B cell (primary cell): ENCODE measurements around the gene GAL. TPM values are rescaled to one million over a fixed set of nuclear protein-coding genes. Genes with fewer than 3 reads are reported as not detected.

ENCODE experiments used
- ATAC-seq: fragments of 200-7000 bp; cut with Tn5 transposase; one replicate; pipeline ENCODE4 v1.10.0; 2021; ENCODE audit warnings: low read depth, mild to moderate bottlenecking, moderate number of reproducible peaks, moderate library complexity
- CTCF ChIA-PET: fragments of 350-600 bp; sonication (Branson Sonifier 250); formaldehyde crosslinking; loops from one replicate; lab custom pipeline; 2021; ENCODE audit warnings: antibody characterized with exemption, inconsistent platforms; lab: Charles Lee
- POLR2A ChIA-PET: fragments of 350-600 bp; sonication (Branson Sonifier 250); formaldehyde crosslinking; loops from one replicate; lab custom pipeline; 2021; ENCODE audit warnings: antibody characterized with exemption; lab: Charles Lee
- DNase-seq: peaks from one replicate; pipeline ENCODE4 v3.0.0; 2013
- H2AFZ ChIP-seq: 2 replicates; pipeline ENCODE4 v1.6.1; 2012; ENCODE audit warnings: mild to moderate bottlenecking, low read depth, low read length; ENCODE audit not compliant: insufficient read depth, poor library complexity, severe bottlenecking
- H3K27ac ChIP-seq, 2 donors: 1 replicate in 1 of 2; 2 replicates in 1 of 2; pipeline ENCODE4 v1.5.1; 2012 to 2013; ENCODE audit warnings: low read length in 2 of 2, mild to moderate bottlenecking in 2 of 2, moderate library complexity in 1 of 2
- H3K27me3 ChIP-seq, 4 experiments: fragments of 200-600 bp in 1 of 4; sonication (generic) in 1 of 4; replicated peaks in 1 of 4; 1 replicate in 2 of 4; 2 replicates in 2 of 4; pipeline versions ENCODE4 v1.6.1 to v1.7.0; 2013 to 2016; ENCODE audit warnings: low read length in 3 of 4, mild to moderate bottlenecking in 2 of 4, mixed read lengths in 1 of 4, moderate library complexity in 1 of 4; ENCODE audit not compliant: insufficient read depth in 4 of 4, control insufficient read depth in 3 of 4; ENCODE audit errors: control extremely low read depth in 1 of 4
- H3K36me3 ChIP-seq, 2 experiments: replicated peaks in 1 of 2; 1 replicate in 1 of 2; 2 replicates in 1 of 2; pipeline versions ENCODE4 v1.6.1 to v1.7.1; 2013; ENCODE audit warnings: low read length in 1 of 2; ENCODE audit not compliant: insufficient read depth in 2 of 2, control insufficient read depth in 1 of 2; ENCODE audit errors: control extremely low read depth in 1 of 2, extremely low read depth in 1 of 2
- H3K4me1 ChIP-seq, 2 donors: fragments of 200-600 bp in 1 of 2; sonication (generic) in 1 of 2; 1 replicate in 1 of 2; 2 replicates in 1 of 2; pipeline versions ENCODE4 v1.5.1 to v1.6.1; 2013 to 2017; ENCODE audit warnings: low read length in 2 of 2; ENCODE audit not compliant: control insufficient read depth in 2 of 2, insufficient read depth in 2 of 2
- H3K4me2 ChIP-seq: replicated peaks from 2 replicates; pipeline ENCODE3; 2012; ENCODE audit warnings: mild to moderate bottlenecking, low read depth, low read length; ENCODE audit not compliant: poor library complexity, severe bottlenecking
- H3K4me3 ChIP-seq, 5 experiments: fragments of 200-600 bp in 1 of 5; sonication (generic) in 1 of 5; 1 replicate in 3 of 5; 2 replicates in 2 of 5; pipeline versions ENCODE4 v1.5.1 to v1.7.0; 2011 to 2016; ENCODE audit warnings: low read length in 4 of 5, mild to moderate bottlenecking in 4 of 5, low read depth in 2 of 5, control low read depth in 1 of 5, moderate library complexity in 1 of 5; ENCODE audit not compliant: insufficient read depth in 1 of 5; ENCODE audit errors: control extremely low read depth in 1 of 5, extremely low read depth in 1 of 5
- H3K79me2 ChIP-seq: fragments of 200-600 bp; sonication (generic); one replicate; pipeline ENCODE4 v1.6.0; 2016; ENCODE audit warnings: low read length; ENCODE audit not compliant: control insufficient read depth, insufficient read depth
- H3K9ac ChIP-seq: fragments of 200-600 bp; sonication (generic); 2 replicates; pipeline ENCODE4 v1.6.1; 2017; ENCODE audit warnings: mild to moderate bottlenecking, low read length, moderate library complexity
- H3K9me3 ChIP-seq, 3 donors: one replicate each; pipeline versions ENCODE4 v1.6.1 to v1.7.1; 2013; ENCODE audit warnings: low read length in 2 of 3; ENCODE audit not compliant: control insufficient read depth in 2 of 3, insufficient read depth in 1 of 3; ENCODE audit errors: control extremely low read depth in 1 of 3
- H4K20me1 ChIP-seq: 2 replicates; pipeline ENCODE4 v1.6.0; 2012; ENCODE audit warnings: mild to moderate bottlenecking, low read length; ENCODE audit not compliant: insufficient read depth, control insufficient read depth, poor library complexity, severe bottlenecking
- H3K27ac Mint-ChIP-seq: one replicate; pipeline ENCODE4 v1.8.0; 2021; ENCODE audit warnings: mixed read lengths
- H3K27me3 Mint-ChIP-seq: one replicate; pipeline ENCODE4 v1.8.0; 2021; ENCODE audit warnings: mixed read lengths
- H3K4me1 Mint-ChIP-seq: one replicate; pipeline ENCODE4 v1.8.0; 2021; ENCODE audit warnings: mixed read lengths
- H3K4me3 Mint-ChIP-seq: one replicate; pipeline ENCODE4 v1.8.0; 2021; ENCODE audit warnings: mixed read lengths
- H3K9me3 Mint-ChIP-seq: one replicate; pipeline ENCODE4 v1.8.0; 2022; ENCODE audit warnings: mixed read lengths; ENCODE audit not compliant: insufficient read depth
- EZH2 ChIP-seq: IDR thresholded peaks from 2 replicates; pipeline ENCODE4 v1.6.1; 2012; ENCODE audit warnings: borderline replicate concordance, low read depth, mild to moderate bottlenecking, moderate library complexity, low read length; ENCODE audit not compliant: insufficient read depth, poor library complexity, severe bottlenecking
- WGBS: methylation state at CpG from one replicate; pipeline ENCODE4 v1.1.5; 2013; ENCODE audit warnings: missing lambda C conversion rate; ENCODE audit not compliant: insufficient coverage; 5-methylcytosine and 5-hydroxymethylcytosine counted together
- intact Hi-C: fragments of 100-400 bp; cut with micrococcal nuclease; formaldehyde crosslinking; loops from one replicate; pipeline ENCODE4 v1.10.0; 2022
- polyA plus RNA-seq: library from polyadenylated mRNA; depleted of rRNA; stranded (reverse); fragments of >200 nt; gene quantifications from 2 replicates; pipeline ENCODE4 v1.2.3, GENCODE V29; 2012
- total RNA-seq, 2 donors: library from RNA; stranded (reverse); fragments of 120-200 nt in 1 of 2; gene quantifications; 1 replicate in 1 of 2; 2 replicates in 1 of 2; pipeline versions ENCODE4 v1.2.3 to v1.2.4, GENCODE V29; 2013 to 2022
- TF ChIP-seq, protein P1 (sequence below): fragments of 200-600 bp; IDR thresholded peaks from one replicate; pipeline ENCODE4 v1.8.0; 2022; ENCODE audit warnings: antibody characterized with exemption, mild to moderate bottlenecking

GAL gene
- total and polyA plus RNA-seq, 2 donors (not counting 1 experiment from before 2014, with no cell fraction given), result not detected

DNA sequence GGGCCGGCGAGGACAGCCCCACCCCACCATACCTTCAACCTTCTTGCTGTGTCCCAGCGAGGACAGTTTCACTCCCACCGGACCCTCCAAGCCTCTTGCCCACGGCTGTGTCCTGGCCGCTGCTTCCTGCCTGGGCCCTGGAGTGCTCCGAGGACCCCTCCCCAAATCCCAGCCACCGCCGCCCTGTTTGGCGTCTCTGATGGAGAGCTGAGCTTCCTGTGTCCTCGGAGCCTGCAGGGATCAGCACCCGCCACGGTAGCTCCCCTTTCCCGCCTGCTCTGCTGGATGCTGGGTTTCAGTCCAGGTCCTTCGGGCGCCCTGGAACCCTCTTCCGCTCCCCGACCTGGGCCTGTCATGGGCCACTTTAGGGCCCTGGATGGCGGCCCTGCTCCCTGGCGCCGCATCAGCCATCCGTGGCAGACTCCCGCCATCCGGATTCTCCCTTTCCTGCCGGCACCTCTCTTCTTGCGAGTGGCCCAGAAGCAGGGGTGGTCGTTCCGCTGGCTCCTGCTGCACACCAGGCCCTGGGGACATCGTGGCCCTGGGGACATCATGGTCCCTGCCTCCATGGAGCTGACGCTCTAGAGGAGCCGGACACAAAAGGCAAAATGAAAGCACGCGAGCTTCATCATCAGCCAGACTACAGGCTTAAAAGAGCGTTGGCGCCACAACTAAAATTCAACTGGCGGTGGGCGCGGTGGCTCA is 34.3 kb upstream of the GAL start:
- H3K4me1 Mint-ChIP-seq, result peaks cover 3% of the 10 kb centered on the region
- Histone ChIP-seq H3K36me3 (no peaks in the 10 kb centered on the region), H3K9ac (no peak overlapping the region), H3K4me2 (no peak overlapping the region), H3K27ac (no peak overlapping the region), H3K27me3 (peaks cover 0 to 8% (median 0%) of the 10 kb centered on the region in 4 experiments), H2AFZ (no peak overlapping the region), H4K20me1 (no peaks in the 10 kb centered on the region), H3K4me3 (no peak overlapping the region), H3K9me3 (peaks cover 0 to 19% (median 16%) of the 10 kb centered on the region in 3 donors), H3K4me1 (no peaks in the 10 kb centered on the region), H3K79me2 (no peaks in the 10 kb centered on the region)
- no peak overlapping the region for H3K27ac Mint-ChIP-seq
- ChIA-PET CTCF (no interaction called here), POLR2A (no interaction called here)
- no peak overlapping the region for H3K4me3 Mint-ChIP-seq
- intact Hi-C loops, result no loop called here
- TF ChIP-seq, protein P1, sequence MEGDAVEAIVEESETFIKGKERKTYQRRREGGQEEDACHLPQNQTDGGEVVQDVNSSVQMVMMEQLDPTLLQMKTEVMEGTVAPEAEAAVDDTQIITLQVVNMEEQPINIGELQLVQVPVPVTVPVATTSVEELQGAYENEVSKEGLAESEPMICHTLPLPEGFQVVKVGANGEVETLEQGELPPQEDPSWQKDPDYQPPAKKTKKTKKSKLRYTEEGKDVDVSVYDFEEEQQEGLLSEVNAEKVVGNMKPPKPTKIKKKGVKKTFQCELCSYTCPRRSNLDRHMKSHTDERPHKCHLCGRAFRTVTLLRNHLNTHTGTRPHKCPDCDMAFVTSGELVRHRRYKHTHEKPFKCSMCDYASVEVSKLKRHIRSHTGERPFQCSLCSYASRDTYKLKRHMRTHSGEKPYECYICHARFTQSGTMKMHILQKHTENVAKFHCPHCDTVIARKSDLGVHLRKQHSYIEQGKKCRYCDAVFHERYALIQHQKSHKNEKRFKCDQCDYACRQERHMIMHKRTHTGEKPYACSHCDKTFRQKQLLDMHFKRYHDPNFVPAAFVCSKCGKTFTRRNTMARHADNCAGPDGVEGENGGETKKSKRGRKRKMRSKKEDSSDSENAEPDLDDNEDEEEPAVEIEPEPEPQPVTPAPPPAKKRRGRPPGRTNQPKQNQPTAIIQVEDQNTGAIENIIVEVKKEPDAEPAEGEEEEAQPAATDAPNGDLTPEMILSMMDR, result no peak
- TF ChIP-seq EZH2, result no peak
- peaks cover 6% of the 10 kb centered on the region for H3K9me3 Mint-ChIP-seq
- DNase-seq (no peak), ATAC-seq (no peak)
- H3K27me3 Mint-ChIP-seq, result peaks cover 10% of the 10 kb centered on the region
- 72% methylated on average over 34 of the region's 38 CpGs for WGBS

DNA sequence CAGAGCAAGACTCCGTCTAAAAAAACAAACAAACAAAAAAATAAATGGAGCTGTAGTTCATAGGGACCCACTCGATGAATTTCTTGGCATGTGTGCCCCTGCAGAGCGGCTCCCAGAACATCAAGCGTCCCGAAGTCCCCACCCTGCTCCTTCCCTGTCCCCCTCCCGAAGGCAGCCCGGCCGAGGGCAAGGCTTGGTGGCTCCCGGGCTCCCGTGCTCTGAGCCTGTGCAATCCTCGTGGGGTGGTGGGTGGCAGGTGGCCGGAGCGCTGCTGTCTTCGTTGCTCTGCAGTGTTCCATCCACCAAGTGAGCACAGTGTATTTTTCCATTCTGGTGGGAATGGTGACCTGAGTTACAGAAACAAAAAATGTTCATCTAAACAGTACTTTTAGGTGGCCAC is 33.5 kb upstream of the GAL start:
- Mint-ChIP-seq H3K27me3 (peaks cover 17% of the 10 kb centered on the region), H3K4me3 (no peak overlapping the region), H3K9me3 (peaks cover 6% of the 10 kb centered on the region), H3K4me1 (peaks cover 3% of the 10 kb centered on the region), H3K27ac (no peak overlapping the region)
- H3K36me3 ChIP-seq, result no peaks in the 10 kb centered on the region
- no peak for DNase-seq
- H4K20me1 ChIP-seq, result no peaks in the 10 kb centered on the region
- TF ChIP-seq, protein P1, result no peak
- TF ChIP-seq EZH2, result no peak
- intact Hi-C loops, result no loop called here
- WGBS, result 98% methylated on average over 14 of the region's 14 CpGs
- H3K27ac ChIP-seq, result no peak overlapping the region
- H3K9ac ChIP-seq, result no peak overlapping the region
- H3K9me3 ChIP-seq, result peaks cover 0 to 23% (median 16%) of the 10 kb centered on the region in 3 donors
- peaks cover 0 to 8% (median 0%) of the 10 kb centered on the region in 4 experiments for H3K27me3 ChIP-seq
- no peak overlapping the region for H3K4me2 ChIP-seq
- ATAC-seq, result no peak
- no peaks in the 10 kb centered on the region for H3K79me2 ChIP-seq
- CTCF ChIA-PET, result no interaction called here
- H3K4me1 ChIP-seq, result no peaks in the 10 kb centered on the region
- no peak overlapping the region for H2AFZ ChIP-seq
- no peak overlapping the region for H3K4me3 ChIP-seq
- POLR2A ChIA-PET, result no interaction called here
